OCI-M2 (cell line): ENCODE results near the gene GPRIN1.

Experiments
- DNase-seq: peaks from one replicate; lab custom pipeline; 2025; ENCODE audit not compliant: unreplicated experiment; lab: John Stamatoyannopoulos, UW

The GPRIN1 gene

DNA sequence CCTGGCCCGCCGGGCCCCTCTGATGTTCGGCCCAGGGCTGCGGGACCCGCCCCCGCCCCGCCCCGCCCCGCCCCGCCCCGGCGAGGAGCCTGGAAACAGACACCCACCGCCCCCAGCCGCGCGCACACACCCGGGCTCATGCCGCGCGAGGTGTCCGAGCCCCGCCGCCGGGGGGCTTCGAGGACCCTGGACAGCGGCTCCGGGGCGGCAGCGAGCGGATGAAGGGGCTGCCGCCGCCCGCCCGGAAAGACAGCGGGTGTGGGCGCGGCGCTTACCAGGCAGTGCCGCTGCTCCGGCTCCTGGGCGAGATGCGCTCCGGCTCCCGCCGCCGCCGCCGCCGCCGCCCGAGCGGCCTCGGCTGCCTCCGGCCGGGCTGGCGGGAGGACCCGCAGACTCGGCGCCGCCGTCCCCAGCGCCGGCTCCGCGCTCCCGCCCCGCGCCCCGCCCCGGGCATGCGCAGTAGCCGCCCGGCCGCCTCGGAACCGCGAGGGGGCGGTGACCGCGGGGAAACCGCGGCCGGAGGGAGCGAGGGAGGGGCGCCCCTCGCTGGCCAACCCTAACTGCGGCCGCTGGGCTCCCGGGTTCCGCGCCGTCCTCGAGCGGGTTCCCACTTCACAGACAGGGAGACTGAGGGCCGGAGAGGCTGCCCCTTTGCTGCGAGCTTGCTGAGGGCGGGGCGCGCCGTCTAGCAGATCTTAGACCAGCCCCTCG is at the start of gene GPRIN1:
GPRIN1 (minus strand) TSS at position 433 of the 711 bp plus-strand sequence. CDS start 10,322 bp downstream, outside the sequence.
- DNase-seq = no peak

DNA sequence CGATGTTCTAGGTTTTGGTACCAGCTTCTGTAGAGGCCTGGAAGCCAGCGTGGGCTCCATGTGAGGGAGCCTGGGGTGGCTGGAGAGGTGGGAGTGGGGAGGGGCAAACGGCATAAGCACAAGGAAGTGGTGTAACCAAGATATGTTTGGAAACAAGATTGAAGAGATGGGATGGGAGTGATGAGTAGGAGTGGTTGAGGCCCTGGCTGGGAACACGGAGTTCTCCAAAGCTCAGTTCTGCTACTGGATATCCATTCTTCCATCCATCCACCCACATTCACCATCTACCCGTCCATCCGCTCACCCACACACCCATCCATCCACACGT is 49.5 kb upstream of the GPRIN1 start:
- DNase-seq = no peak

DNA sequence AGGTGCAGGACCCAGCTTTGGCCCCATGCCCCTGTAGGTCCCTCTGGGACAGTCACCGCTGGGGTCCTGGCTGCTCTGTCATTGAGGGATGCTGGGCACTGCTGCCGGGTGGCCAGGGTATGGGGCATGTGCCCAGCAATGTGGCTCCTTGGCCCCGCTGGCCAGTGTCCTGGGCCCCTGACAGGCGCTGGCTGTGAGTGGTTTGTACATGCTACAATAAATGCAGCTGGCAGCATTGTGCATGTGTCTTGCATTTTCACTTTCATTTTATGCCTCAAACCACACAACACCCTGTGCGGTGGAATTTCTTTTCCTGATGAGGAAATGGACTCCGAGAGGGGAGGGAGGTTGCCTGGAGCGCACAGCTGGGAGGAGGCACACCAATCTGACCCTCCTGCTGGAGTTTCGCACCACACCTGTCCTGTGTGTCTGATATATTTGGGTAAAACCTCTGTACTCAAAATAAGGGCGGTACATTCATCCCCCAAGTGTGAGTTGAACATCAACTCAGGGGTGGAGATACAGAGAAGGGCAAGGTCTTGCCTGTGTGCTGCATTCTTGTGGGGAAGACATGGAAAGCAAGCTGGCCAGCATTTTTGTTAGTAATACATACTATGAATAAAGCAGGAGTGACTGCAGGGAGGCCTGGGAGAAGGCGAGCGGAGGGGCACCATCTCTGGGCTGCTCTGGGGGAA is 49.0 kb upstream of the GPRIN1 start:
- DNase-seq = no peak

DNA sequence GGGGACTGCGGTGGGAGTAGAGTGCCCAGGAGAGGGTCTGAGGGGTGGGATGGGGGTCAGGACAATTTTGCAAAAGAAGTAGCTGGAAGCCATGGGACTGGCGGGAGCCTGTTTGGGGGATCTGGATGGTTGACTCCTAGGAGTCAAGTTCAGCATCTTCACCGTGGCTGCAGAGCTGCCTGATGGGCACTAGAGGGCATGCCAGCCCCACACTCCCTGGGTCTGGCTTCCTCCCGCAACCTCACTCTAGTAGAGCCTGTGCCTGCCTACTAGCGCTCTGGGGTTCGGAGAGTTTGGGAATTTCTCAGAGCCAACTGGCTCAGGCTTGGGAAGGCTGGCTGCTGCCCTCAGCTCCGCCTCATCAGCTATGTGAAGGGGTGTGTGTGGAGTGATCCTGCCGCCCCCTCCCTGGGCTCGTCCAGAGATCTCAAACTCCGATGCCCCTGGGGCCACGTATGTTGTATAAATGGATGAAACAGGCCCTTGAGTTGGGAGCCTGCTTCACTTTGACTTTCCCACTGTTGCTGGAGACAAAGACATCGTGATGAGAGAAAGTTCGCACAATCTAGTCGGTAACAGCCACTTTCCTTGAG is 48.1 kb upstream of the GPRIN1 start:
- DNase-seq = no peak

DNA sequence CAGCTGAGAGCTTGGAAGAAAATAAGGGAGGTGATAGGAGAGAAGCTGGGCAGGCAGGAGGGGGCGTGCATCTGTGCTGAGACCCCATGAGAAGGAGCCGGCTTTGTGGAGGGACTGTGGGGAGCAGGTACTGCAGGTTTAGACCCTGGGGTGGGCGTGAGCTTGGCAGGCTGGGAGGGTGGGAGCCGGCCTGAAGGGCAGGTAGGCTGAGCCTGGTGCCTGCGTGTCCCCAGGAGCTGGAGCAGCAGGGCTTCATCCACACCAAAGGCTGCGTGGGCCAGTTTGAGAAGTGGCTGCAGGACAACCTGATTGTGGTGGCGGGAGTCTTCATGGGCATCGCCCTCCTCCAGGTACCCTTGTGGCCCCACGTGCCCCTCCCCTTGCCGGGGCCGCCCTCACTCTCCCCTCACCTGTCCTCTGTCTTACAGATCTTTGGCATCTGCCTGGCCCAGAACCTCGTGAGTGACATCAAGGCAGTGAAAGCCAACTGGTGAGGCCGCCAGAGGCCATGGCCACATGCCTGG is 46.6 kb upstream of the GPRIN1 start:
- no peak for DNase-seq

DNA sequence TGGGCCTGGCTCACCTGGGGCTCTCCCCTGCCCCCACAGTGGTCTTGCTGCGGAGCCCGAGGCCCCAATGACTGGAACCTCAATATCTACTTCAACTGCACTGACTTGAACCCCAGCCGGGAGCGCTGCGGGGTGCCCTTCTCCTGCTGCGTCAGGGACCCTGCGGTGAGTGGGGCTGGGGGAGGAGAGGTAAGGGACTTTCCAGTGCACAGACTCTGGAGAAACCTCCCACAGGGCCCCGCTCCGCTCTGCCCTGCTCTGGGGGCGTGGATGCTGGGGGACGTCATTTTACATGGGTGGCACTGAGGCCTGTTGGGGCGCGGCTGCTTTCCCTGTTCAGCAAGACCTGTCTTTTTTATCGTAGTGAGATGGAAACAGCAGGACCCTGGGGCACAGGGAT is 44.9 kb upstream of the GPRIN1 start:
- no peak for DNase-seq

DNA sequence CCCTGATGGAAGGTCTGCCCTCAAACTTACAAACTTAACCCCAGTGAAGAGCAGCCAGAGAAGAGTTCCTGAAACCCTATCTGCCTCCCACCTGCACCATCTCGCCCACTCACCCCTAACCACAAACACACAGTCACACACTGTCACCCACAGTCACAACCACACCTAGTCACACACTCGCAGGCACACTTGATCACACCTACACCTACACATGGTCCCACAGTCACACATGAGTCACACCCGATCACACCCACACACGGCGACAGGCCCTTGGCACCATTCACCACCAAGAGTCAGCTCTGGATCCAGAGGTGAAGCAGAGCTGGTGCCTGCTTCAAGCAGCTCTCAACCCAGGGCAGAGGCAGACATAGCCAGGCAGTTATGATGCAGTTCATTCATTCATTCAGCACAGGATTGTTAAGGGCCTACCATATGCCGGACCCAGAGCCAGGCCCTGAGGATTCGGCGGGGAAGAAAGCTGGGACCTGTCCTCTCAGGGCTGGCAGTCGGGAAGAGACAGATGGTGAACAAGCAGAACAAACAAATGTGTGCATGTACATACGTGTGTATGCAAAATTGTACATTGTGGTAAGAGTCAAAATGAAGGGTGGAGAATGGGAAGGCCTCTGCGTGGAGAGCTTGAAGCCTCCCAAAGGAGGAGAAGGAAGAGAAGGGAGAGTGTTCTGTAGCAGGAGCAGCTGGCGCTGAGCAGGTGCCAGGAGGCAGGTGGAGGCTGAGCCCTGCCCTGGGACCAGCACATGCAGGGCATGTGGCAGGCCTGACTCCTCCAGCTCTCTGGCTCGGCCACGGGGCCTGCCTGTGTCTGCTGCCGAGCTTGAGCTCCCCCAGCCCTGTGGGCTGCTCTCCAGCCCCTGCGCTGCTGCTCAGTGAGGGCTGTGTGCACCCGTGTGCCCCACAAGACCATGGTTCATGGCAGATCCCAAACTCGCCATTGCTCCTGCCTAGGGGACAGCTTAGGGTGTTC is 43.7 kb upstream of the GPRIN1 start:
- no peak for DNase-seq

DNA sequence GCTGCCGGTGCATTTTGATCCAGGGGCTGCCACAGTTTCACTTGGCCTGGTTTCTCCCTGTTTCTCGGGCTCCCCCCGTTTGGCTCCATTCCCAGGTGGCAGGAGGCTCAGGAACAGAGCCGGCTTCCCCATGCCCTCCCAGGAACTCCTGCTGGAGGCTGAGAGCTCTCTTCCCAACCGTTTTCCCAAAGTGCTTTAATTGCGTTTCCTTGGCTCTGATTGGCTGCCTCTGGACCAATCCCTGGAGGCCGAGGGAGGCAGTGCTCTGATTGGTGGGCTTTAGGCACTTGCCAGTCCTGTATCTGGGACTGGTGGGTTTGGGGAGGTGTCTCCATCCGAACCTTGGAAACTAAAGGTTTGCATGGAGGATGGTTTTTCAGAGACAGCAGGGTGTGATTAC is 42.2 kb upstream of the GPRIN1 start:
- DNase-seq = no peak

DNA sequence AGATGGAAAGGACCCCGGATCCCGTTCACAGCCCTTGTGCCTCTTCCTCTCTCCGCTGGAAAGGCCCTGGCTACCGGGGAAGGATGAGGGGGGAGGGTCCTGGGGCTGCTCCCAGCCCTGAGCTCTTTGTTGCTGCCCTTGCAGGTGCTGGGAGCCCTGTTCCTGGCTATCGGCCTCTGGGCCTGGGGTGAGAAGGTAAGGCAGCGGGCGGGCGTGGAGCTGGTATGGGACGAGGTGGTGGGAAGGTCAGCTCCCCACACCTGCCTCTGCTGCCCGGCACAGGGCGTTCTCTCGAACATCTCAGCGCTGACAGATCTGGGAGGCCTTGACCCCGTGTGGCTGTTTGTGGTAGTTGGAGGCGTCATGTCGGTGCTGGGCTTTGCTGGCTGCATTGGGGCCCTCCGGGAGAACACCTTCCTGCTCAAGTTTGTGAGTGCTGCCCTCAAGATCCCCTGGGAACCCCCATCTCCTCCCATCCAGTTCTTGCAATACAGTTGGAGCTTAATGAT is 41.6 kb upstream of the GPRIN1 start:
- DNase-seq = no peak

DNA sequence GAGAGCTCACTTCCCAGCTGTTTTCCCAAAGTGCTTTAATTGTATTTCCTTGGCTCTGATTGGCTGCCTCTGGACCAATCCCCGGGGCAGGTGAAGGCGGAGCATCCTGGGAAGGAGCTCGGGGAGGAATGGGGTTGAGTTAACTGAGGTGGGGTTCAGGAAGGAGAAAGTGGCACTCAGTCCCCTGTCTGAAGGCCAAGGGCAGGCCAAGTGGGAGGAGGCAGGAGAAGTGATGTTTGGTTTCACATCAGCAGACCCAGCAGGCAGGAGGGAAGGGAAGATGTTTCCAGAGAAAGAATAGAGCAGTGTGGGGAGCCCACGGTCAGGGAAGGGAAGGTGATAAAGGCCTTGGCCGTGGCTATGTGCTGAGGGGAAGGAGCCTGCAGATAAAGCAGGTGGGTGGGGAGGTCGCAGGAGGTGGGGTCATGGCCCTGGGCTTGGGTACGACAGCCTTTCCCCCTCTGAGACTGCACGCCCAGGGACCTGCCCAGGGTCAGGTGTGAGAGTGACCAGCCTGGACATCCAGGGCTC is 40.5 kb upstream of the GPRIN1 start:
- DNase-seq = no peak

DNA sequence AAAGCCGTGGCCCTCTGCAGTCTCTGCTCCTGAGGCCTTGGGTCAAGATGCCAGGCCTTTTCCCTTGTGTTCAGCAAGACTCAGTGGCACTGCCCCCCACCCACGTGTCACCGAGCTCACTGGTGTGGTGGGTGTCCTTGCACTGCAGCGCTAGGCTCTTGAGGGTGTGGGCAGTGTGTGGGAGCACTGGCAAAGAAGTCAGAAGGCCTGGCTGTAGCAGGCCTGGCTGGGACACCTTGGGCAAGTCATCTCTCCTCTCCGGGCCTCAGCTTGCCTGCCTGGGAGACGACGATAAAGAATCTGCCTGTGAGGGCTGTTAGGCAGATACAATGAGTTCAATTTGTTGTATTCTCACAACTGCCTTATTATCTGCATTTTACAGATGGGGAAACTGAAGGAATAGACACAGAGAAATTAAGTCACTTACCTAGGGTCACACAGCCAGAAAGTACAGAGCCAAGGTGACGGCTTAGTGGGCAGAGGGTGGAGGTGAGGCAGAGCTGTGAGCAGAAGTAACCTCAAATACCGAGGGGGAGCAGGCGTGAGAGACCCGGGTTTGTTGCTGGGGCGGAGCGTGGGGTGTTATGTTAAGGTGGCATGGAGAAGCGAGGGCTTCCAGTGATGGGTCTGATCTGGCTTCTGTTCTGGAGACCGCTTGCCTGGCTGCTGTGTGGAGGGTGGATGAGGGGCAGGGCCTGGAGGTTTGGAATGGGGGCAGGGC is 38.7 kb upstream of the GPRIN1 start:
- peak; percentile 25 for DNase-seq

DNA sequence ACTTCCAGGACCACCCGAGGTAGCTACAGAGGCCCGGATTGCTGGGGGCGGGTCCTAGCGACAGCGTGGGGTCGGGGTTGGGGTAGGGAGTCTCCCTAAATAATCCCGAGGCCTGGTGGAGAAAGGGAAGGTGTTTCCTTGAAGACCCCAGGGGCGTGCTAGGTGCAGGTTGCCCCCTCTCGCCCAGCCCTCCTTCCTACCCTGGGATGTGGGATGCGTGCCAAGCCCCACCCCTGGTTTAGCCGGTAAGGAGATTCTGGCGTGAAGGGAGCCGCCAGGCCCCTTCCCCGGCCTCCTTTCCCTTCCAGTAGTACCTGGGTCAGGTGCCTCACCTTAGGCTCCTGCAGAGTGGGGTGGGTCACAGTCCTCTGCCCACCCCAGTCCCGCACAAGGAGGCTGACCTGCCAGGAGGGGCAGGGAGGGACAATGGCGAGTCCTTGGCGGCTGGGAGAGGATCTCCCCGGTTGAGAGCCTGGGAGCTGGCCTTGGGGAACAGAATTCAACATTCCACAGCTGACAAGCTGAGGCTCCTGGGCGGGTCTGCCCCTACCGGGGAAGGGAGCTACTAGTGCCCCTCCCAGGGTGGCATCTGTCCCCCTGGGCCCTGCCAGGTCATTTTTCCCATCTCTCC is 38.0 kb upstream of the GPRIN1 start:
- DNase-seq = no peak

DNA sequence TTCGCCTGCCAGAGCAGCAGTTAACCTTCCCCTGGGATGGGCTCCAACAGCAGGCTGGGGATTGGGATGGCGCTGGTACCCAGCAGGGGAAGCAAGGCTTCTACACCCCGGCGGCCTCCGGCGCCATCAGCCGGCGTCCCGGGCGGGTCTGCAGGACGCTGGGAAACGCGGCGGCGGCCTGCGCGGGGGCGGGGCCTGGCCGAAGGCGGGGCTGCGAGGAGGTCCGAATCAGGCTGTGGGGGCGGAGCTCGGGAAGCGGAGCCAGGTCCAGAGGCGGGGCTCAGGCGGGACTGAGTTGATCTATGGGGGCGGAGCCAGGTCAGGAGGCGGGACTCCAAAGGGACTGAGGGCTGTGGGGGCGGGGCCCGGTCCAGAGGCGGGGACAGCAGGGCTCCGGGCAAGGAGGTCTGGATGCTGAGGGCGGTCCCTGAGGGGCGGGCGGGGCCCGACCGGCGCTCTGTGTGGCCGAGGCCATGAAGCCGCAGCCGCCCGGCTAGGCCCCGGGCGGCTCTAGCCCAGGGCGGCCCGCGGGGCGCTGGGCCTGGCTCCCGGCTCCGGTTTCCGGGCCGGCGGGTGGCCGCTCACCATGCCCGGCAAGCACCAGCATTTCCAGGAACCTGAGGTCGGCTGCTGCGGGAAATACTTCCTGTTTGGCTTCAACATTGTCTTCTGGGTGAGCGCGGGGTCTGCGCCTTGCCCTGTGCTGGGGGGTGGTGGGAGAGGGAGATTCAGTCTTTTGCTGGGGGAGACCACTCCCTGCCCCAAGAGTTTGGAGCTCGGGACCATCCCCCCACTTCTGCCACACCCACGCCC is 37.3 kb upstream of the GPRIN1 start, which contains the start of gene TSPAN17:
TSPAN17 (plus strand) TSS at position 455 of the 813 bp plus-strand sequence; CDS start at position 587, 132 bp downstream.
- peak; percentile 67 for DNase-seq

DNA sequence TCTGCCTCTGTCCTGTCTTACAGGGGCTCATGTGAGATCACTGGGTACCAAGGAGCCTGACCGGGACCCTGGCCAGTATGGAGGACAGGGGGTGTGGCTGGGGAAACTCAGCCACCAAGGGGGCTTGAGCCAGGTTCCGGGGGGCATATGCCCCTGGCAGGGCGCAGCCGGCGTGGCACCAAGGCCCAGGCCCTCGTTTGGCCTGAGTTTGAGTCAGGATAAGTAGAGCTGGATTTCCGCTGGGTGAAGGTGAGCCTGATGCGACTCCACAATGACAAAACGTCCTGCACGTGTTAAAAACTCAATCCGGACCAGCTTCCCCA is 36.7 kb upstream of the GPRIN1 start:
- DNase-seq = no peak

DNA sequence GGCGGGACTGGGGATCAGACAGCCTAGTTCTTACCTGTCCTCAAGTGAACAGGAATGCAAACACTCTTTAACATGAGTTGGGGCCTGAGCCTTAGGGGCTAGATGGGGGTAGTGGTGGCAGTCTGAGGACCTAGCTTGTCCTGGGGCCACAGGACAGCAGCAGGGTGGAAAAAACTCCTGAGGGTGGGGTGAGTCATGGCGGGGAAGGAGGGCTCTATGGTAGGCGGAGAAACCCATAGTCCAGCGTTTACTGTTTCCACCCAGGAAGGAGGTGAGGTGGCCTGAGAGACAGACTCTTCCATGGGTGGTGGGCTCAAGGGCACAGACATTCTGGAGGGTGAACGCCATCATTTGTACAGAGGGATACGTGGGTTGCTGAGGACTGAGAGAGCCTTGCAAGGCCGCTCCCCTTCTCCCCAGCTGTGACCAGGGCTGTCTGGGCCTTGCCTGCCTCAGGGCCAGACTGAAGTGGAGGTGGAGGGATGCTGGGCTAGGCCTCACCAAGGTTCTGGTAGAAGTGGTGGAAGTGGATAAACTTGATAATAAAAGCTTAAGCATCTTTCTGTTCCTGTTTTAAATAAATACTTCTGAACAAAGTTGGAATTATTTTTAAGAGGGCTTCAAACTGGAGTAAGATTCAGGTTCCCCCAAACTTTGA is 36.2 kb upstream of the GPRIN1 start:
- no peak for DNase-seq

DNA sequence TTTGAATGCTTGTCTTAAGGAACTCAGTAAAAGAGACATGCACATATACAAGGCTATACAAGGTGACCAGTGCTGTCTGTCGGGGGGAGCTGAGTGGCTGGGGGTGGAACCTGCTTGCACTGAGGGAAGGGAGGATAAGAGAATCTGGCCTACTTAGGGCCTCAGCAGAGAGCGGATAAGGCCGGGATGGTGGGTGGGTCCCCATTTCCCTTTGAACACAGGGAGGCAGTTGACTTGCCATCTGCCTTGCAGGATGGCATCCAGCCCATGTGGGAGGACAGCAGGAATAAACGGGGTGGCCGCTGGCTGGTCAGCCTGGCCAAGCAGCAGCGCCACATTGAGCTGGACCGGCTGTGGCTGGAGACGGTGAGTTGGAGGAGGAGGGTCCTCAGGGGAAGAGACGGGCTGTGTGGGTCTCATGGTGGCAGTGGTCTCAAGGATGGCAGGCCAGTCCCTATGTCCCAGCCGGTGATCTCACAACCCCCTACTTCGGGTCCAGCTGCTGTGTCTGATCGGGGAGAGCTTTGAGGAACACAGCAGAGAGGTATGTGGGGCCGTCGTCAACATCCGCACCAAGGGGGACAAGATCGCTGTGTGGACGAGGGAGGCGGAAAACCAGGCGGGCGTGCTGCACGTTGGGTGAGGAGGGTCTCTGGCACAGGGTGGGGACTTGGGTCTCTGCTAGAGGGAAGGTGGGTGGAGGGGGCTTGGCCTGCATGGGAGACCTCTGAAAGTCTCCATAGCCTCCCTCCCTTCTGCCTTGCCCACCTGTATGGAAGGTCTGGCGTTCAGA is 35.1 kb upstream of the GPRIN1 start:
- DNase-seq = no peak

DNA sequence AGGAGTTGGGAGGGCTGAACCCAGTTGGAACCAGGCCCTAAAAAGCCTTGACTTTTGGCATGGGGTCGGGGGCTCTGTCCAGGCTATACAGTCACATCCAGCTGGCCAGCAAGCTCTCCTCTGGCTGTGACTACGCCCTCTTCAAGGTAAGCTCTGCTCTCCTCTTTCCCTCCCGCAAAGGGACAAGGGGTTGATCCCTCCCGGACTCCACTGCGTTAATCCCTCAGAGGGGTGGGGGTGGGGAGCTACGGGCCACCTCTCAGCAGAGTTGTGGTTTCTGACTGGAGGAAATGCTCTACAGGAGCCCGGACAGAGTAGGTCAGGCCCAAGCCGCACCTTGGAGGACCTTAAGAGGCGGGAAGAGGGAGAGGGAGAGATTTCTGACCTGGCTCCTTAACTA is 34.3 kb upstream of the GPRIN1 start:
- no peak for DNase-seq
